Retinal pigment epithelial cell (primary cell): ENCODE results near the gene PROSER2.
"Not testable (repeated sequence)": the region's sequence is repeated elsewhere in the genome, so short reads cannot be mapped to it uniquely, and the experiment has no call there.

Source experiments
- DNase-seq: peaks from one replicate; pipeline ENCODE4 v3.0.0-alpha.2; 2010; ENCODE audit warnings: low read depth
- H3K4me3 ChIP-seq: 2 replicates; pipeline ENCODE4 v1.5.1; 2011; ENCODE audit warnings: mild to moderate bottlenecking, low read length, control low read depth, moderate library complexity
- CTCF ChIP-seq: conservative IDR thresholded peaks from 2 replicates; pipeline ENCODE4 v1.5.1; 2011; ENCODE audit warnings: low read depth, low read length, control low read depth, inconsistent platforms

PROSER2 gene

GRCh38 chr10:11884706-11885423, 61.7 kb downstream of the PROSER2 start:
- no peak for DNase-seq
- H3K4me3 ChIP-seq = no peak overlapping the region
- TF ChIP-seq CTCF = no peak

- no peak overlapping the region for H3K4me3 ChIP-seq
- no peak for DNase-seq
- TF ChIP-seq CTCF = no peak
These were observed 62.4 kb downstream of the PROSER2 start for GRCh38 chr10:11885437-11886137.

- no peak for DNase-seq
- TF ChIP-seq CTCF = no peak
- H3K4me3 ChIP-seq = no peak overlapping the region
These were observed 63.0 kb downstream of the PROSER2 start for GRCh38 chr10:11886138-11886474.

GRCh38 chr10:11886851-11887250, 63.7 kb downstream of the PROSER2 start:
- no peak overlapping the region for H3K4me3 ChIP-seq
- no peak for TF ChIP-seq CTCF
- no peak for DNase-seq

- no peak overlapping the region for H3K4me3 ChIP-seq
- TF ChIP-seq CTCF = no peak
- DNase-seq = no peak
These were observed 64.4 kb downstream of the PROSER2 start for GRCh38 chr10:11887381-11888227.

- not testable (repeated sequence) for DNase-seq, H3K4me3 ChIP-seq
These were observed 66.1 kb downstream of the PROSER2 start for GRCh38 chr10:11889263-11889662.

GRCh38 chr10:11891776-11892486, 68.8 kb downstream of the PROSER2 start:
- DNase-seq = no peak
- no peak for TF ChIP-seq CTCF

More at GRCh38 chr10:11891776-11892486, 68.8 kb downstream of the PROSER2 start:
- no peak overlapping the region for H3K4me3 ChIP-seq
